Stimulated activated CD4-positive, alpha-beta T cell treated with anti-CD3 and anti-CD28 coated beads, TNF-alpha, amount 100 ng/mL, for 24 hours (primary cell): ENCODE data around the gene MGAT4B.
A peak's percentile ranks its signal among the peaks of the same experiment; 100 is the strongest.

Source experiments
- DNase-seq, 3 experiments: peaks; one replicate each; pipeline ENCODE4 v3.0.0-alpha.2; 2020; ENCODE audit warnings: low read depth in 3 of 3

Gene MGAT4B

GRCh38 chr5:179812135-179812825, 5.6 kb upstream of the MGAT4B start:
- no peak for DNase-seq

GRCh38 chr5:179805529-179806249, 977 bp downstream of the MGAT4B start:
- peak in 1 of 3 experiments; percentile 36 for DNase-seq

DNA sequence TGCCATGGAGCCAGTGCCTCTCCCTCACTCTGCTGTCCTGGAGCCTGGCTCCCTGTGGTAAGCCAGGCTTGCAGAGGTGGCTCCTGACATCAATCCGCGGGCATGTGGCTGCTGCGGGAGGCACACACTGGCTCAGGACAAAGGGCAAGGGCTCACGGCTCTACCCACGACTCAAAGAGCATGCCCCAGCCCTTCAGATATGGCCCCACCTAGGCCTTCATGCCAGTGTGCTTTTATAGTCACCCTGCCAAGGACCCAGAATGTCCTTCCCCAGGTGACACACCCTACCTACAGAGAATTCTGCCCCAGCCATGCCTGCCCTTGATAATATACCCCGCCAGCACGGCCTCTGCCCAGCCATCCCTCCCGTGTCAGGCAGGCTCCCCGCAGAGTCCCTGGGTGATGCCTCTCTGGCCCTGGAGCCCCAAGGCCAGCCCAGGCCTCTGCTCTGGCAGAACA, 1.6 kb downstream of the MGAT4B start:
- no peak for DNase-seq

DNA sequence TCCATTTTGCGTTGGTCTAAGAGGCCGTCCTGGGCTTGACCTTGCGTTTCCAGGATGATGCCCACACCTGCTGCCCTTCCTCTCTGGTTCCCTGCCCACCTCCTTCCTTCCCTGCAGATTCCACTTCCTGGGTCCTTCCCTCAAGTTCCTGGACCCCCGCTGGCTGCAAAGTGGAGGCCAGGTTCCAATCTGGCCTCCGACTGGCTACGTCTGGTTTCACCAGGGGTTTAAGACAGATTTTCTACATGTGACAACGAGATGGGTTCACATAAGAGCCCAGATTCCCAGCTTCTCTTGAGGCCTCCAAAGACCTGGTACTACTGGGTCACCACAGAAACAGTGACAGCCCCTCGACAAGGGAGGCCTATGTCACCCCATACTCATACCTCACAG, 2.1 kb downstream of the MGAT4B start:
- no peak for DNase-seq

DNA sequence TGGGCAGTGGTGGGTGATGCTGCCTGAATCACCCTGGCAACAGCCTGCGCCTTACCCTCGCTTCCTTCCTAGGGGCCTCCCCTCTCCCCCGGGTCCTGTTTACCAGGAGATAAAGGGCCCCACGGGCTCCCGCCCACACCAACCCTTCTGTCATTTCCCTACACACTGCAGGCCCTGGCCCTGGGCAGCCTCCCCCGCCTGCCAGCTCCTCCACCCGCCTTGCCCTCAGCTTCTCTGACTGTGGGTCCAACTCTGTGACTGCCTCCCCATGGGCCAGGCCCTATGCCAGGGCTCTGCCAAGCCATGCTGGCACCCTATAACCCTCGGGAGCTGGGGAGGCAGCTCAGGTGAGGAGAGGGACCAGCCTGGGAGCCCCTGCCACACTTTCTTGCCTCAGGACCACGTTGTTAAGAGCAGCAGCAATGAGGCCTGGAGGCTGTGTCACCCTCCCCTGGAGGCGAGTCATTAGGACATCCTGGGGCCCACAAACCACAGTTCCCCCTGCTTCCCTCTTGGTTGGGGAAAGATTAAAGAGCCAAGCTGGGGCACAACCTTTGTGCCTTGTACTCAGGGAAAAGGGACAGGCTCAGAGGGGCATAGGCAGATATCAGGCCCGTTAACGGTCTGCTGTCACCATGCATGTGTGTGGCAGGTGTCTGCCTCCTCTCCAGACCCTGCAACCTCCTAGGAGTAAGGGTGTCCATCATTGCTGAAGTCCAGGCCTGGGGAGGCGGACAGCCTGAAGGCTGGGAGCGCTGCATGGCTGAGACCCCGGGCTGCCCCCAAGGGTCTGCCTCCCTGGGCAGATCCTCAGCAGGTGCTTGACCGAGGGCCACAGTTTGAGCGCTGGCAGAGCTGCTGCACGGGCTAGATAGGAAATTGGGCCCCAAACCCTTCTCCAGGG, 2.8 kb downstream of the MGAT4B start:
- DNase-seq, result peak in 1 of 3 experiments; percentile 63

- no peak for DNase-seq
Measured at GRCh38 chr5:179802950-179803562, 3.6 kb downstream of the MGAT4B start.

- no peak for DNase-seq
Measured at GRCh38 chr5:179802207-179802883, 4.3 kb downstream of the MGAT4B start.

- peak; percentile 64 to 83 (median 73) for DNase-seq
Measured at GRCh38 chr5:179801304-179802206, 5.1 kb downstream of the MGAT4B start.

GRCh38 chr5:179800696-179801201, 5.9 kb downstream of the MGAT4B start:
- no peak for DNase-seq

DNA sequence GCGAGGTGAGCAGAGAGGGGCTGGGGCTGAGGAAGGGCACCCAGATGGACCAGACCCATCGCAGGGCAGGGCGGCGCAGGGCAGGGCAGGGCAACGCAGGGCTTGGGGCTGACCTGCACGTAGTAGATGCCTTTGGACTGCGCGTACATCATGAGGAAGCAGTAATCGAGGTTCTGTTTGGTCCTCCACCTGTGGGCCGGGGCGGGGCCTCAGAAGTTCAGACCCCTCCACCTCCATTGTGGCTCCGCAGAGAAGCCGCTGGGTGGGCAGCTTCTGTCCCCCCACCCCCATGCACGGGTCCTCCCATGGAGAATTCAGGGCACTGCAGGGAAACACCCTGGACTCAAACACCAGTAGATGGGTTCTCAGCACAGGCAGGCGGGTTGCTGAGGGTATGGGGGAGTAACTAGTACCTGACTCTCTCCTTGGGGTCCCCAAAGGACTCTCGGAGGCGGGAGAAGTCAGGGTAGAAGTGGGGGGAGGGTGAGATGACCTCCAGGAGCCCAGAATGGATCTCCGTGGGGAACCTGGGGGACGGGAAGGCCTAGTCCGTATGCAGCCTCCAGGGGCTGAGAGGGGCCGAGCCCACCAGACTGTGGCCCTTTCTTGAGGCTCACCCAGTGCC, 6.5 kb downstream of the MGAT4B start:
- no peak for DNase-seq

DNA sequence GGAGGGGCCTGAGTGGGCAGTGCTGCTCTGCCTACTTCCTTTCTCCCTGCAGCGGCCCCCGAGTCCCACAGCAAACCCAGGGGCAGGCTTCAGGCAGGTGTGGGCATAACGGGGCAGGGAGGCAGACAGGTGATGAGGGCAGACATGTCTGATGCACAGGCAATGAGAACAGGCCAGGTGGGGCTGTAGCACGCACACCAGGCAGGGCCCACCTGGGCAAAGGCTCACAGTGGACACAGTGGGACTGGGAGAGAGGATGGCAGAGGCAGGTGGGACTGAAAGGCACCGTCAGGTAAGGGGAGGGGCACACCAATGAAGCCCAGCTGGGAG, 7.1 kb downstream of the MGAT4B start:
- DNase-seq, result no peak

DNA sequence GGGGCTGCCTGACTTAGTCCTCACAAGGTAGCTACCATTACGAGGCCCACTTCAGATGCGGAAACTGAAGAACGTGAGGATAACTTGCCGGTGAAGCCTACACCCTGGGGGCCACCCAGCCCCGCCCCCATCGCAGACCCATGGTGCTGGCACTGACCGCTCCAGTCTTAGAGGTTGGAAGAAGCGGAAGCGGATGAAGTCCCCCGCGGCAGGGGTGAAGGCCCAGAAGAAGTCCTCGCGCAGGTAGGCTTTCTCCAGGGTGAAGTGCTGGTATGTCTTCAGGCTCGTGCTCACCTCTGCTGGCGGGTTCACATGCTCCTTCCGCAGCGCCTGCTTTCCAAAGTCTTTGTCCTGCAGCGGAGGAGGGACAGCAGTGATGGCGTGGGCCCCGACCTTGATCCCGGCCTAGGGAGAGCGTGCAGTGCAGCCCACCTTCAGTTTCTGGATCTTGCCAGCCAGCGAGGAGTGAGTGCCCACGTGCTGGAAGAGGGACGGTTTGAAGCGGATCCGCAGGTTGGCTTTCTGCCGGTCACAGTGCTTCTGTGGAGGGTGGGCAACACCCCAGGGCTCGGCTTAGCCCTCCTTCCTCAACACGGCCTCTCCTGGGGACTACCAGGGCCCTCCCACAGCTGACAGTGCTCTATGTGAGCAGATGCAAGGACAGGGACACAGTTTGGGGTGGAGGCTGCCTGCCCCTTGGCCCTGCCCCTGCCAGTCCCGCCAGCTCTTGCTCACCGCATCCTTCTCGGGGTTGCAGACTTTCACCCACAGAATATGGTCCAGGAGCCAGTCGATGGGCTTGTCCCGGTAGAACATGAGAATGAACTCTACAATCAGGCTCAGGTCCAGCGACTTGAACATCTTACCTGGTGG, 7.7 kb downstream of the MGAT4B start:
- no peak for DNase-seq

- DNase-seq, result no peak
Measured at GRCh38 chr5:179798144-179798770, 8.4 kb downstream of the MGAT4B start.

DNA sequence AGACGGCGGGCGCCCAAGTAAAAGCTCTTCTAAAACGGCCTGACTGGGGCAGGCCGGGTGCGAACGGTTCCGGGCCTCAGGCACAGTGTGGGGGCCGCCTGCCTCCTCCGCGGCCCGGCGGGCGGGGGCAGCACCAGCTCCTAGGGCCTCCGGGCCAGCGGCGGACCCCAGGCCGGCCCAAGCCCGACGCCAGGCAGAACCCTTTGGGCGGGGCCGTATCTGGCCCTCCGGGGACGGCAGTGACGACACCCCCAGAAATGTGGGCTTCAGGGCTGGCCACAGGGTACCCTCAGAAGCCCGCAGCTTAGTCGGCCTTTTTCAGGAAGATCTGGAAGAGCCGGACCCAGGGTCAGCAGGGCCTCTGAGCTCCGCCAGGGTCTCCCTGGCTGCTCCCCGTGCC, 8.9 kb downstream of the MGAT4B start:
- DNase-seq, result no peak

DNA sequence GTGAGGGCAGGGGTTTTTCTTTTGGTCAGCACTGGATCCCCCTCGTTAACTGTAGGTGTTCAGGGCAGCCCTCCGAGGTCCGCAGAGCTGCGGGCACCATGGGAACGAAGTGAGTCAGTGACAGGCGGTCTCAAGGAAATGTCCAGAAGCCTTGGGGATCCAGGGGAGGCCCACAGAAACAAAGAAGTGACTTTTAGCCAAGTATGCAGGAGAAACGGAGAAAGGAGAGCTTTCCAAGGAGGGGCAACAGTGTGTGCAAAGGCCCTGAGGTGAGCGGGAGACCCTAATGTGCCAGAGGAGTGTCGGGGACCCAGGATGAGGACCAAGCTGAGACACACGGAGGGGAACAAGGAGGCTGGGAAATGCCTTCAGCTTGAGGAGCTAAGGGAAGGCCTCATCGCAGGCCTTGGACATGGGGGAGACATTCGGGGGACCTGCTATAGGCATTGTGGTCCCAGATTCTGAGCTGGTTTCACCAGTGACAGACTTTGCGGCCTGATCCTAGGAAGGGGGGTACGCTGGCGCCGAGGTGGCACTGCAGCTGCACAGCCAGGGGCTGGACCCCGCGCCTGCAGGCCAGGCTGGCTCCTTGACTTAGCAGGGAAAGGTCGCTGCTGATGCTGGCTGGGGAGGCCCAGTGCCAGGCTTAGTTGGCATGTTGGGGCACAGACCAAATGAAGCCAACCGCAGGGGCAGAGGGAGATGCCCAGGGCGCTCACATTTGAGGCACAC, 9.6 kb downstream of the MGAT4B start:
- DNase-seq, result no peak

- DNase-seq, result peak in 2 of 3 experiments; percentile 45 to 65
Measured at GRCh38 chr5:179795863-179796833, 10.5 kb downstream of the MGAT4B start.
